HG03457 (cell line): ENCODE results near the gene CAPN13.

Experiments used
- ATAC-seq: cut with Tn5 transposase; IDR thresholded peaks from one replicate; pipeline ENCODE4 v1.9.1; 2021; ENCODE audit warnings: moderate number of reproducible peaks; ENCODE audit not compliant: unreplicated experiment

Gene CAPN13

DNA sequence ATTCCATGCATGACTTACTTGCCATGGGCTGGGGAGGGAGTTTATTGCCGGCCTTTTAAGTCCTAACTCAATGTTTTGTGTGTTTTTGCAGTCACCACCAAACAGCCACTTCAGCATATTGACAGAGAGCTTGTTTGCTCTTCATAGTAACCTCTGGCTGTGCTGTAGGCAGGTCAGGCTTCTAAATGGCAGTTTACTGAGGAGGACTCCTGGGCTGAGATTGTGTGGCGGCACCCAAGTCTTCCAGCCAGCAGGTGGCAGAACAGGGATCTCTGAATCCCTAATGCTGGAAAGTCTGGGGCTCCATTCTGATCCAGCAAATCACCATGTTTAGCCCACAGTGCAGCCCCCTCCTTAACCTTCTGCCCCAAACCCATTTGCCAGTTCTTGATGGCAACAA, 121.2 kb downstream of the CAPN13 start:
- no peak for ATAC-seq

DNA sequence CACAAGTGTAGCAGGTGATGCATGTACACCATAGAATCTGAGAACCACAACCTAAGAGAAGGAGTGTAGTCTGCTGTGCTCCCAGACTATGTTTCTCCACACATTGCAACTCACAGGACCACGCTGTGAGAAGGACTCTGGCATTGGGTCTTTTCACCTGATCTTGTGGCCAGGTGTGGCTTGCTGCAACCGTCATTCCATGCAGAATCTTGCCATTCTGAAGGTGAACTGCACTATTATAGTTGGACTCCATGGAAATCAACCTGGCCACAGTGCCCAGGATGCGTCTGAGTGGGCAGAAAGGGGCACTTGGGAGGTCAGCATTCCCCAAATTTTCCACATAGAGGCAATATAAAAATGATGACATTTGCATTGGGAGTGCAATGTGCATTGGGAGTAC, 122.2 kb downstream of the CAPN13 start:
- ATAC-seq = no peak

DNA sequence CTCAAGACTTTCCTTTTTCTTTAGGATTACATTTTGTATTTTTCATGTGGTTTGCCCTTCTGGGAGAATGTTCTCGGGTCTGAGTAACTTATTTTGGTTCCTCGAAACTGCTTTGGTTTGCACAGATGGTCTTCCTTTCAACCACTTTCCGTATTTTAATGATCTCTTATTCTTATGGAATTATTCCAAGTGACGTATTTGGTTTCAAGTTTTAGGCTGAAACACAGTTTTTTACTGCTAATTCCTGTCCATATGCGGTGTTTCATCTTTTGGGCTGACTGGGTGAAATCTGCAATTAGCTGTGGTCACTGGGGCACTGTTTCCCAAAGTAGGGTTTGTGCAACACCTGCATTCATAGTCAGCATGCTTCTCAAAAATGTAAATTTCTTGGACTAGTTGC, 122.7 kb downstream of the CAPN13 start:
- no peak for ATAC-seq

DNA sequence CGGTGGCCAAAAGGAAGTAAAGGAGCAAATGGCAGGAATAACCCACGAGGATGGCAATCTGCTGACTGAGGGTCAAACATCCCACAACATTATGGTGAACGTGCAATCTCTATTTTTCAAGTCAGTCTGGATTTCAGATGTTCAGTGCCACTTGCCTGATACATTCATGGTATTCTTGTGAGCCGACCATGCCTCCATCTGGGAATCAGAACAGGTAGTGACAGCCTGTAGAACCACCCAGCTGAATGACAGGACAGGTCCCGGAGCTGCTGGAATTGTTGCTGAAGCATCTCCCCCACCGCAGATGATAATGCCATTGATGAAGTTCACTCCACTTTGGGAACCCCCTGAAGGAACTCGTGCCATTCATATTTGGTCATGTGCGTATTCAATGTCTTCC, 123.2 kb downstream of the CAPN13 start:
- no peak for ATAC-seq

DNA sequence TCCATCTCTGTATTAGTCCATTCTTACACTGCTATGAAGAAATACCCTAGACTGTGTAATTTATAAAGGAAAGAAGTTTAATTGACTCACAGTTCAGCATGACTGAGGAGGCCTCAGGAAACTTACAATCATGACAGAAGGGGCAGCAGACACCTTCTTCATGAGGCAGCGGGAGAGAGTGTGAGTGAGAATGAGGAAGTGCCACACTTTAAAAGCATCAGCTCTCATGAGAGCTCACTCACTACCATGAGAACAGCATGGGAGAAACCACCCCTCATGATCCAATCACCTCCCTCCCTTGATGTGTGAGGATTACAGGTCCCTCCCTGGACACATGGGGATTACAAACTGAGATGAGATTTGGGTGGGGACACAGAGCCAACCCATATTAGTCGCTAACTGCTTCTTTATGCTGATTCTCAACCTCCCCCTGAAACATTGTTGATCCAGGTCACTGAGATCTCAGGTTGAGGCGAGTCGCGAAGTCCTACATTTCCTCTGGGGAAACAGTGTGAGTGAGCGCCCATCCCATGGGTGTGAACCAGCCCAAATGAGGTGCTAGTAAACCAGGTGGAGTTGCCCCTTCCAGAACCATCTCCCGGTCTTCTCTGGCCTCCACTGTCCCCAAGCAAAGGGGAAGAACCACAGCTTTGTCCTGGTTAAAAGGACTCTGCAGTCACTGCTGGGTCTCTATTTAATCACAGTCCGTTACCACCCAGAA, 123.8 kb downstream of the CAPN13 start:
- no peak for ATAC-seq

DNA sequence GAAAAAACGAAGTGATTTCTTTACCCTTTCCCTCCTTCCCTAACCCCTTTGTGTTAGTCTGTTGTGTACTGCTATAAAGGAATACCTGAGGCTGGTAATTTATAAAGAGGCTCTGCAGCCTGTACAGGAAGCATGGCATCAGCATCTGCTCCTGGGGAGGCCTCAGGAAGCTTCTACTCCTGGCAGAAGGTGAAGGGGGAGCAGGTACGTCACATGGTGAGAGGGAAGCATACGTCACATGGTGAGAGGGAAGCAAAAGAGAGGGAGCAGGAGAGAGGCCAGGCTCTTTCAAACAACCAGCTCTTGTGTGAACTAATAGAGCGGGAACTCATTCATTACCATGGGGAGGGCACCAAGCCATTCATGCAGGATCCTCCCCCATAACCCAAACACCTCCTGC, 126.2 kb downstream of the CAPN13 start:
- no peak for ATAC-seq

DNA sequence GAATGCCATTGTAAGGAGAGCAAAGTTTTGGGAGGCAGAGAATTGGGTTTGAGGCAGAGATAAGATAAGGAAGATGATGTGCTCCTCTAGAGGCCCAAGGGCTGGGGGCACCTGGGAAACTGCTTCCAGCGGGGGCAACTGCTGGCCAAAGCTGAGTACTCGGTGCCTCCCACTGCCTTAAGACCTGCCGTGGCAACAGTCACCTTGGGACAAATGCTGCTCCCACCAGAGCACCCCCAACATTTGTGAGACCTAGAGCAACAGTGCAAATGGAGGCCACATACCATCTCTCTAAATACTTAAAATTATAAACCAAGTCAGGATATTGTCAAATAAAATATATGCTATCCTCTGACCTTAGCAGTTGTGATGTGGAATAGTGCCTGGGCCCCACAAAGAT, 127.1 kb downstream of the CAPN13 start:
- ATAC-seq = no peak

DNA sequence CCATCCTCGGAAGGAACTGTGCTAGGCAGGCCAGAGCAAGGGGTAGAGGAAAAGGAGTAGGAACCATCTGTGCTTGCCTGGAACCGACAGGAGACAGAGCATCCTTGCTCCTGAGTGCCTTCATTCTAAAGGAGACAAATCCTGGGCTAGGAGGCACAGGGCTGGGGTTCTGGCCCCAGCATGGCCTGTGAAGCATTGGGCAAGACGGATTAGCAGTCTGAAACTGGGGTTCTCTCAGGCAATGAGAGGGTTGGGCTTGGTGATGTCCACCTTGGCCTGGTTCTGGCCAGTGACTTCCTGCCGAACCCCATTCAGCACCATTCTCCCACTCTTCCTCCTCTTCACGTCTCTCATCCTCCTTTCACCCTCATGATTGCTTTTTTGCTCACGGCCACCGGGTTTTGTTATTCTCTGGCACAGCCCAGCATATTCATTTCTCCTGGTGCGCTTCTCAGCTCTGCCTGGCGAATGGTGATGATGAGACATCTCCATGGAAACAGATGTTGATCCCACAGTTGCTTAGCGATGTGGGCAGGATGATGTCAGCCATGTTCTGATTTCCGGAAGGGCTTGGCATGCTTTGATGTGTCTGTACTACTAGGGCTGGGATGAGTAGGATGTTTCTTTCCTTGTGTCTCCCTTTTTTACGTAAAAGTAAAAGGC, 127.7 kb downstream of the CAPN13 start:
- no peak for ATAC-seq

DNA sequence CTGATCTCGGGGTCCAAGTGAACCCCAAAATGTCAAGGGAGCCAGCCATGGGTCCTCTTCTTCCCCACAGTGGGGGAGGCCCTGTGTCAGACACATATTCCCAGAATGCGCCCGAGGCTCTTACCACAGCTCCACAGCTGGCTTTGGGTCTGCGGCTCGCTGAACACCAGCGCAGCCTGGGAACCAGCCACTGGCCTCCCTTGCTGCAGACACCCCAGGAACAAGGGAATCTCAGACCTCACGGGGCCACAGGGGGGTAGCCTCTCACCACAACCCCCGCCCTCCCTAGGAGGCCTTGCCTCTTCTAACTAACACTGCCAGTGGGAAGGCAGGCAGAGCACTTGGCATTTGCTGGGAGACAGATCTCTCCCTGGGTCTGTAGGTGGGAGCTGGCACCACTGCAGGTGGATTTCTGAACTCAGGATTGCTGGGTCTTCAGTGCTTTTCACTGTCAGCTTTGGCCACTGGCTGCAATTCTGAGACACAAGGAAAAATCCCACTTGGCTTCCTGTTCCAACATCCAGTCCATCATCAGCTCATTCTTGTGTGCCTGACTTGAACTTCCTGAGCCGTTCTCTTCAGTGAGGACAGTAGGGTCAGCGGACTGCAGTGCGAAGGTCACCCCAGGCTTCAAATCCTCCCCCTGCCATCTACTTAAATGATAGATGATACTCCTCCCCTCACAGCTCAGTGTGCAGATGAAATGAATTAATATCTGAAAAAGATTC, 128.7 kb downstream of the CAPN13 start:
- ATAC-seq = no peak

DNA sequence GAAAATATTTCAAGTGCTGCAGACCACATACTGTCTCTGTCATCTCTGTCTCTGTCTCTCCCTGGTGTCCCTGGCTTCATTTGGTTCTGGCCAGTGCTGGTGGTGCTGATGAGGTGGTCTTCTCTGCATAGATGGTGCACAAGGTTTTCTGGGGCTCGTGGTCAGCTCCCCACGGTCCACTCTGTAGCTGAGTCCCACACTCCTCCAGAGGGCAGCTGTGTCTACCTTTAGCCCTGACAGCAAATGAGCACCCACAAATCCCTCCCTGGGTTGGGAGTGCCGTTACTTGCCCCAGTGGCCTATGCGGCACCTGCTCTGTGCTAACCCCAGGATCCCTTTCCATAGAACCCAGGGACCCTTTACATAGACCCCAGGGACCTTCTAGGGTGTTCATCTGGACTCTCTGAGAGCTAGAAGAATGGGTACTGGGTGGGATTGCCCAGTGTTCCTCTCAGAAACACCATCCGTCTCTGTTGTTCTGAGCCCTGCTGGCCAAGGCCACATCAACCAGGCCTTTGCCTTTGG, 129.3 kb downstream of the CAPN13 start:
- no peak for ATAC-seq

DNA sequence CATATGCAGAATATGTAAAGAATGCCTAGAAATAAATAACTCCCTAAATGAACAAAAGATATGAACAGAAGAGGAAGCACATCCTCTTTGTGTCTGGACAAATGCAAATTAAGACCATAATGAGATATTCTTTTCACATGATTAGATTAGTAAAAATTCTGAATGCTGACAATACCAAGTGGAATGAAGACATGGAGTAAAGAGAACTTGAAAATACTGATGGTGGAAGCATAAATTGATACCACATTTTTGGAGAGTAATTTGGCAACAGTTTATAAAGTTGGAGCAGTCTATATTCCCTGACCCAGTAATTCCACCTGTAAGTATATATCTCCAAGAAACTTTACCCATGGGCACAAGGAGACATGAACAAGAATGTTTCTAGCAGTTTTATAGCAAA, 130.0 kb downstream of the CAPN13 start:
- ATAC-seq = no peak

DNA sequence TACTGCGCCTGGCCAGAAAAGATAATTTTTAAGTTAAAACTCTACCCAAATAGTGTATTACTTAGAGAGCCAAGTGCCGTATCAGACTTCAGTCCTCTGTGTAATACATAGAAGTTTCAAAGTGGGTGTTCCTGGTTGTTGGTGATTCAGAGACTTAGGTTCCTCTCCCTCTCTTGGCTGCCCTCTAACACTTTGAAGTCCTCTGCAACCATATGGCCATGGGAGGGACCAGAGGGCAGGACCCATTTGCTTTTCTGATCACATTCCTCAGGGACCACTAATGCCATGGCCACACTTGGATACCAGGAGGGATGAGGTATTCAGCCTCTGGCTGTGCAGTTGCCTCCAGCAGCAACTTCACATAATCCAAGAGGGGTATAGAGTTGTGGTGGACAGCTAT, 131.5 kb downstream of the CAPN13 start:
- no peak for ATAC-seq

DNA sequence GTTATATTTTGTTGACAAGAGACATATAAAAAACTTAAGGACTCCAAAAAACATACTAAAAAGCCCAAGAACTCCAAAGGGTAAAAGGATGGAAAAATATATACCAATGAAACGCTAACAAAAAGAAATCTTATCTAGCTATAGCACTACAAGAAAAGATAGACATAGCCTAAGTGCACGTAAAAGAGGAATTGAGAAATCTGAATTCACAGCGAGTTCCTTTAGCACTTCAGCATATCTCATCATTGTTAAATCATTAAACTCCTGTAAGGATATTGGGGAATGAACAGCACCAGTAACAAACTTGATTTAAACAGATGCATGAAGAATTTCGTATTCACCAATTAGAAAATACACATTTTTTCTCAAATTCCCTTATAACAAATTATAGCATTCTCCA, 134.1 kb downstream of the CAPN13 start:
- ATAC-seq = no peak
